NCI-H2081 treated with DMSO at 0.1 percent for 48 hours (cell line): Measurements from ENCODE around the gene ZBED5.
"Not testable (repeated sequence)": the region's sequence is repeated elsewhere in the genome, so short reads cannot be mapped to it uniquely, and the experiment has no call there.

Experiments used
- DNase-seq: peaks from one replicate; lab custom pipeline; 2025; lab: John Stamatoyannopoulos, UW

The ZBED5 gene

GRCh38 chr11:10857709-10858438, at the start of gene ZBED5:
ZBED5 (minus strand) TSS chr11:10858053; CDS start chr11:10854945, 3,108 bp downstream.
- DNase-seq, result peak; percentile 92

GRCh38 chr11:10906521-10906920, 48.7 kb upstream of the ZBED5 start:
- no peak for DNase-seq

- no peak for DNase-seq
Measured at GRCh38 chr11:10902301-10903063, 44.6 kb upstream of the ZBED5 start.

- no peak for DNase-seq
Measured at GRCh38 chr11:10900681-10901415, 43.0 kb upstream of the ZBED5 start.

GRCh38 chr11:10899121-10899830, 41.4 kb upstream of the ZBED5 start:
- DNase-seq, result no peak

- DNase-seq, result no peak
Measured at GRCh38 chr11:10898763-10899025, 40.8 kb upstream of the ZBED5 start.

GRCh38 chr11:10898003-10898762, 40.3 kb upstream of the ZBED5 start:
- DNase-seq, result no peak

- DNase-seq, result no peak
Measured at GRCh38 chr11:10897150-10897549, 39.3 kb upstream of the ZBED5 start.

- DNase-seq, result no peak
Measured at GRCh38 chr11:10896493-10896892, 38.6 kb upstream of the ZBED5 start.

- DNase-seq, result no peak
Measured at GRCh38 chr11:10895285-10895684, 37.4 kb upstream of the ZBED5 start.

- DNase-seq, result no peak
Measured at GRCh38 chr11:10894666-10895065, 36.8 kb upstream of the ZBED5 start.

- no peak for DNase-seq
Measured at GRCh38 chr11:10893714-10894151, 35.9 kb upstream of the ZBED5 start.

- no peak for DNase-seq
Measured at GRCh38 chr11:10892250-10892649, 34.4 kb upstream of the ZBED5 start.

GRCh38 chr11:10891151-10891720, 33.4 kb upstream of the ZBED5 start:
- no peak for DNase-seq

GRCh38 chr11:10890083-10890482, 32.2 kb upstream of the ZBED5 start:
- not testable (repeated sequence) for DNase-seq

- DNase-seq, result no peak
Measured at GRCh38 chr11:10887307-10887706, 29.5 kb upstream of the ZBED5 start.

GRCh38 chr11:10886652-10887250, 28.9 kb upstream of the ZBED5 start:
- DNase-seq, result no peak

GRCh38 chr11:10885703-10886363, 28.0 kb upstream of the ZBED5 start:
- no peak for DNase-seq

GRCh38 chr11:10884292-10884691, 26.4 kb upstream of the ZBED5 start:
- DNase-seq, result not testable (repeated sequence)

- no peak for DNase-seq
Measured at GRCh38 chr11:10881892-10882291, 24.0 kb upstream of the ZBED5 start.
